Measurements from ENCODE around the gene USP6NL. TPM values are rescaled to one million over a fixed set of nuclear protein-coding genes. Genes with fewer than 3 reads are reported as not detected.

Gene USP6NL
- polyA plus RNA-seq, 3 donors, result 5.5 to 7.7 (median 6.7) TPM

GRCh38 chr10:11610826-11611247 lies 613 bp downstream of the USP6NL start:
- H3K36me3 ChIP-seq (replicated peaks in 1 of 2; ENCODE audit: control insufficient read depth in 1 of 2, insufficient read depth in 2 of 2, low read length in 2 of 2), result no peaks in the 10 kb centered on the region
- intact Hi-C loops (cut with micrococcal nuclease), result loop anchor here in 1 of 2 donors (10.0 kb wide), 2 partner anchors 86 to 134 kb away; partner anchors contain the start of gene ECHDC3
- peak overlapping the region; percentile 79 for H3K9ac ChIP-seq (ENCODE audit: insufficient read depth, low read length, poor library complexity, severe bottlenecking)
- peak overlapping the region; percentile 66 to 82 (median 77) for H3K4me3 ChIP-seq (replicated peaks in 1 of 3; ENCODE audit: low read depth in 2 of 3, low read length in 3 of 3)
- 0% methylated on average over 42 of the region's 43 CpGs for WGBS (ENCODE audit: insufficient coverage)
- H3K9me3 ChIP-seq (replicated peaks in 1 of 2; ENCODE audit: control insufficient read depth in 1 of 2, insufficient read depth in 1 of 2, low read length in 2 of 2), result no peaks in the 10 kb centered on the region
- no peaks in the 10 kb centered on the region for H3K27me3 ChIP-seq (ENCODE audit: control insufficient read depth in 2 of 2, insufficient read depth in 2 of 2, low read length in 2 of 2)
- Mint-ChIP-seq H3K27ac (peak overlapping the region in 6 of 7 donors; percentile 70 to 87 (median 80)), H3K36me3 (no peaks in the 10 kb centered on the region), H3K4me1 (peaks cover 38% of the 10 kb centered on the region), H3K9me3 (no peaks in the 10 kb centered on the region), H3K4me3 (peak overlapping the region; percentile 90 to 95), H3K27me3 (ENCODE audit: low read depth in 3 of 3) (peaks cover 2 to 4% (median 2%) of the 10 kb centered on the region in 3 donors)
- peaks cover 3% of the 10 kb centered on the region for H4K20me1 ChIP-seq (ENCODE audit: insufficient read depth, low read length)
- H3K4me1 ChIP-seq (ENCODE audit: control insufficient read depth in 1 of 2, insufficient read depth in 2 of 2, low read length in 2 of 2), result peaks cover 20 to 26% of the 10 kb centered on the region in 2 donors
- no peak for TF ChIP-seq CTCF (IDR thresholded peaks at IDR 0.05)
- peaks cover 48% of the 10 kb centered on the region for H3K79me2 ChIP-seq (ENCODE audit: insufficient read depth, low read length)
- H2AFZ ChIP-seq (ENCODE audit: insufficient read depth, low read depth, low read length, poor library complexity, severe bottlenecking), result peak overlapping the region; percentile 84
- H3K27ac ChIP-seq (ENCODE audit: low read depth in 1 of 2, low read length in 2 of 2), result peak overlapping the region; percentile 24 to 73
- no peak for DNase-seq
- peak overlapping the region; percentile 90 for H3K4me2 ChIP-seq (replicated peaks; ENCODE audit: extremely low read depth, low read length, poor library complexity, severe bottlenecking)

GRCh38 chr10:11610166-11610825 lies 1.2 kb downstream of the USP6NL start:
- no peaks in the 10 kb centered on the region for H3K9me3 Mint-ChIP-seq
- H3K27me3 Mint-ChIP-seq (ENCODE audit: low read depth in 3 of 3), result peaks cover 0 to 4% (median 2%) of the 10 kb centered on the region in 3 donors
- Histone ChIP-seq H3K9ac (ENCODE audit: insufficient read depth, low read length, poor library complexity, severe bottlenecking) (peak overlapping the region; percentile 79), H3K79me2 (ENCODE audit: insufficient read depth, low read length) (peaks cover 53% of the 10 kb centered on the region), H3K4me2 (replicated peaks; ENCODE audit: extremely low read depth, low read length, poor library complexity, severe bottlenecking) (peak overlapping the region; percentile 90), H3K36me3 (replicated peaks in 1 of 2; ENCODE audit: control insufficient read depth in 1 of 2, insufficient read depth in 2 of 2, low read length in 2 of 2) (no peaks in the 10 kb centered on the region), H3K27me3 (ENCODE audit: control insufficient read depth in 2 of 2, insufficient read depth in 2 of 2, low read length in 2 of 2) (no peaks in the 10 kb centered on the region), H4K20me1 (ENCODE audit: insufficient read depth, low read length) (peaks cover 3% of the 10 kb centered on the region), H3K27ac (ENCODE audit: low read depth in 1 of 2, low read length in 2 of 2) (peak overlapping the region; percentile 24 to 73), H3K4me1 (ENCODE audit: control insufficient read depth in 1 of 2, insufficient read depth in 2 of 2, low read length in 2 of 2) (peaks cover 22 to 32% of the 10 kb centered on the region in 2 donors), H3K9me3 (replicated peaks in 1 of 2; ENCODE audit: control insufficient read depth in 1 of 2, insufficient read depth in 1 of 2, low read length in 2 of 2) (no peaks in the 10 kb centered on the region), H3K4me3 (replicated peaks in 1 of 3; ENCODE audit: low read depth in 2 of 3, low read length in 3 of 3) (peak overlapping the region; percentile 66 to 82 (median 77)), H2AFZ (ENCODE audit: insufficient read depth, low read depth, low read length, poor library complexity, severe bottlenecking) (peak overlapping the region; percentile 84)
- TF ChIP-seq CTCF (IDR thresholded peaks at IDR 0.05), result no peak
- peak overlapping the region; percentile 90 to 95 for H3K4me3 Mint-ChIP-seq
- WGBS (ENCODE audit: insufficient coverage), result 0% methylated on average over 1 of the region's 9 CpGs
- no peak for DNase-seq
- H3K27ac Mint-ChIP-seq, result peak overlapping the region in 6 of 7 donors; percentile 70 to 87 (median 80)
- intact Hi-C loops (cut with micrococcal nuclease), result loop anchor here in 1 of 2 donors (10.0 kb wide), 2 partner anchors 85 to 135 kb away; partner anchors contain the start of gene ECHDC3
- peaks cover 42% of the 10 kb centered on the region for H3K4me1 Mint-ChIP-seq
- no peaks in the 10 kb centered on the region for H3K36me3 Mint-ChIP-seq

All from CD14-positive monocyte (primary cell).